A673 (cell line): Measurements from ENCODE around the gene CRADD.

Source experiments
- CTCF ChIP-seq: fragments of 300-800, 200-600 bp; sonication (generic); conservative IDR thresholded peaks from 2 replicates; pipeline ENCODE4 v1.5.1; 2017; ENCODE audit warnings: low read depth, mild to moderate bottlenecking, antibody characterized with exemption, low read length, moderate library complexity, mixed read lengths
- EZH2 ChIP-seq: fragments of 200-600 bp; sonication (generic); IDR thresholded peaks from 2 replicates; pipeline ENCODE4 v1.6.1; 2017; ENCODE audit warnings: borderline replicate concordance, low read depth, mild to moderate bottlenecking, mixed read lengths, antibody characterized with exemption, low read length; ENCODE audit not compliant: poor library complexity, severe bottlenecking

- TF ChIP-seq EZH2 (no peak), CTCF (no peak)
These were observed 209.6 kb downstream of the CRADD start for GRCh38 chr12:93886533-93887511.
